ENCODE data around the gene RNF44.

The RNF44 gene

GRCh38 chr5:176536902-176537553 lies at the start of gene RNF44:
RNF44 (minus strand) TSS chr5:176537402; CDS start chr5:176532472, 4,930 bp downstream.
- Histone ChIP-seq H3K4me3 (ENCODE audit: severe bottlenecking) (peak within 1 kb of the TSS; percentile 55), H3K27ac (ENCODE audit: poor library complexity, severe bottlenecking) (peak within 1 kb of the TSS; percentile 85), H3K36me3 (ENCODE audit: low read depth) (peaks cover 10% of the 10 kb centered on the region), H3K9me3 (ENCODE audit: severe bottlenecking) (no peaks in the 10 kb centered on the region), H3K4me1 (ENCODE audit: insufficient read depth, poor library complexity, severe bottlenecking) (peaks cover 37% of the 10 kb centered on the region), H3K27me3 (ENCODE audit: insufficient read depth, poor library complexity, severe bottlenecking) (no peaks in the 10 kb centered on the region)
- DNase-seq (ENCODE audit: low spot score) (peak; percentile 99), ATAC-seq (ENCODE audit: low read depth) (peak; percentile 51)
- TF ChIP-seq CTCF (IDR thresholded peaks at IDR 0.05; ENCODE audit: poor library complexity, severe bottlenecking), result no peak

- Histone ChIP-seq H3K9me3 (ENCODE audit: severe bottlenecking) (peaks cover 7% of the 10 kb centered on the region), H3K36me3 (ENCODE audit: low read depth) (no peaks in the 10 kb centered on the region), H3K27me3 (ENCODE audit: insufficient read depth, poor library complexity, severe bottlenecking) (no peaks in the 10 kb centered on the region), H3K4me3 (ENCODE audit: severe bottlenecking) (no peak overlapping the region), H3K4me1 (ENCODE audit: insufficient read depth, poor library complexity, severe bottlenecking) (no peaks in the 10 kb centered on the region), H3K27ac (ENCODE audit: poor library complexity, severe bottlenecking) (no peak overlapping the region)
- ATAC-seq (ENCODE audit: low read depth) (no peak), DNase-seq (ENCODE audit: low spot score) (no peak)
- no peak for TF ChIP-seq CTCF (IDR thresholded peaks at IDR 0.05; ENCODE audit: poor library complexity, severe bottlenecking)
Measured at GRCh38 chr5:176583076-176583475, 45.9 kb upstream of the RNF44 start.

- H3K36me3 ChIP-seq (ENCODE audit: low read depth), result no peaks in the 10 kb centered on the region
- no peaks in the 10 kb centered on the region for H3K27me3 ChIP-seq (ENCODE audit: insufficient read depth, poor library complexity, severe bottlenecking)
- ATAC-seq (ENCODE audit: low read depth), result no peak
- H3K9me3 ChIP-seq (ENCODE audit: severe bottlenecking), result peaks cover 7% of the 10 kb centered on the region
- no peaks in the 10 kb centered on the region for H3K4me1 ChIP-seq (ENCODE audit: insufficient read depth, poor library complexity, severe bottlenecking)
- no peak for DNase-seq (ENCODE audit: low spot score)
- no peak for TF ChIP-seq CTCF (IDR thresholded peaks at IDR 0.05; ENCODE audit: poor library complexity, severe bottlenecking)
- no peak overlapping the region for H3K27ac ChIP-seq (ENCODE audit: poor library complexity, severe bottlenecking)
- no peak overlapping the region for H3K4me3 ChIP-seq (ENCODE audit: severe bottlenecking)
Measured at GRCh38 chr5:176581361-176581760, 44.2 kb upstream of the RNF44 start.

DNA sequence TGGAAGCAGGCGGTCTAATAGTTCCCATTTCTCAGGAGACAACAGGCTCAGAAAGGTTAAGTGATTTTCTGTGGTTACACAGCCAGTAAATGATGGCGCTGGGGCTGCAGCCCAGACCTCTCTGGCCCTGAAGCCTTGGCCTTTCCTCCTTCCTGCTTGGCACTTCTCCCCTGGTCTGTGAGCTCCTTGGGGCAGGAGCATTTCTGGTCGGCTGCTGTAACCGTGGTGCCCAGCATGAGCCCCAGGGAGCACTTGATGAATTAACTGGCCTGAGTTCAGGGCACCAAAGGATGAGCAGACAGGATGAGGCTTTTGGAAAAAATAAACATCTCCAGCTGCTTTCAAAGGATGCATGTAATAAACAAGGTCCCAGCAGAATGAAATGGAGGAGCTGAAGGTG lies 42.1 kb upstream of the RNF44 start:
- Histone ChIP-seq H3K27ac (ENCODE audit: poor library complexity, severe bottlenecking) (no peak overlapping the region), H3K4me1 (ENCODE audit: insufficient read depth, poor library complexity, severe bottlenecking) (no peaks in the 10 kb centered on the region), H3K27me3 (ENCODE audit: insufficient read depth, poor library complexity, severe bottlenecking) (no peaks in the 10 kb centered on the region), H3K36me3 (ENCODE audit: low read depth) (no peaks in the 10 kb centered on the region), H3K4me3 (ENCODE audit: severe bottlenecking) (no peak overlapping the region), H3K9me3 (ENCODE audit: severe bottlenecking) (no peaks in the 10 kb centered on the region)
- ATAC-seq (ENCODE audit: low read depth) (no peak), DNase-seq (ENCODE audit: low spot score) (no peak)
- TF ChIP-seq CTCF (IDR thresholded peaks at IDR 0.05; ENCODE audit: poor library complexity, severe bottlenecking), result no peak

GRCh38 chr5:176578391-176578808 lies 41.2 kb upstream of the RNF44 start:
- peak; percentile 94 for ATAC-seq (ENCODE audit: low read depth)
- Histone ChIP-seq H3K4me3 (ENCODE audit: severe bottlenecking) (no peak overlapping the region), H3K27me3 (ENCODE audit: insufficient read depth, poor library complexity, severe bottlenecking) (no peaks in the 10 kb centered on the region), H3K27ac (ENCODE audit: poor library complexity, severe bottlenecking) (no peak overlapping the region), H3K9me3 (ENCODE audit: severe bottlenecking) (no peaks in the 10 kb centered on the region), H3K4me1 (ENCODE audit: insufficient read depth, poor library complexity, severe bottlenecking) (no peaks in the 10 kb centered on the region), H3K36me3 (ENCODE audit: low read depth) (no peaks in the 10 kb centered on the region)
- peak; percentile 92 for DNase-seq (ENCODE audit: low spot score)
- TF ChIP-seq CTCF (IDR thresholded peaks at IDR 0.05; ENCODE audit: poor library complexity, severe bottlenecking), result peak; percentile 92

Data from RWPE2 (cell line).